ENCODE results near the gene KRAS. TPM values are rescaled to one million over a fixed set of nuclear protein-coding genes. Genes with fewer than 3 reads are reported as not detected.

KRAS gene
- total RNA-seq, 2 donors from 2014 or later: 18.6 to 20.2 TPM

DNA sequence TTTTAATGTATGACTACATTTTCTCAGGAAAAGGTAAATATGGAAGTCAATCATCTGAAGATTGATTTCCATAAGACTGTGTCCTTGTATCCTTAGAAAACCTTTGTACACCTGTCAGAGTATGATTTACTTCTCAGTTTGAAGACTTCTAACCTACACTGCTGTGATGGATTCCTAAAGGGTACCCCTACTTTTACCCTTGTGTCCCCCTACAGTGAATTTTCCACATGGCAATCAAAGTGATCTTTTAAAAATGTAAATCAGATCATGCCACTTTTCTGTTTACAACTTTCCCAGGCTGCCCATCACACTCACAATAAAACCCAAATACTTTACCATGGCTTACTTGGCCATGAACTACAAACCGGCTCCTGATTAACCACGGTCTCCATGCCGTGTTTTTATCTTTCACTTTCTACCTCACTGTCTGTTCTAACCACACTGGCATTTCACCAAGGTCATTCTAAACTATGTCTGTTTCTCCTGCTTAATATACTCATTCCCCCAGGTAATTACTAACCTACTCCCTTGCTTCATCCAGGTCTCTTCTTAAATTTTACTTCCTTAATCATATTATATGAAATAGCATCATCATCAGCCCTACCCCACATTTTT lies 63.8 kb downstream of the KRAS start:
- peak overlapping the region; percentile 36 to 85 for H3K27ac Mint-ChIP-seq
- H3K9me3 Mint-ChIP-seq: no peaks in the 10 kb centered on the region
- no peak for DNase-seq (ENCODE audit: low spot score in 2 of 2)
- peak; percentile 71 to 91 for ATAC-seq
- H3K36me3 Mint-ChIP-seq: no peaks in the 10 kb centered on the region

DNA sequence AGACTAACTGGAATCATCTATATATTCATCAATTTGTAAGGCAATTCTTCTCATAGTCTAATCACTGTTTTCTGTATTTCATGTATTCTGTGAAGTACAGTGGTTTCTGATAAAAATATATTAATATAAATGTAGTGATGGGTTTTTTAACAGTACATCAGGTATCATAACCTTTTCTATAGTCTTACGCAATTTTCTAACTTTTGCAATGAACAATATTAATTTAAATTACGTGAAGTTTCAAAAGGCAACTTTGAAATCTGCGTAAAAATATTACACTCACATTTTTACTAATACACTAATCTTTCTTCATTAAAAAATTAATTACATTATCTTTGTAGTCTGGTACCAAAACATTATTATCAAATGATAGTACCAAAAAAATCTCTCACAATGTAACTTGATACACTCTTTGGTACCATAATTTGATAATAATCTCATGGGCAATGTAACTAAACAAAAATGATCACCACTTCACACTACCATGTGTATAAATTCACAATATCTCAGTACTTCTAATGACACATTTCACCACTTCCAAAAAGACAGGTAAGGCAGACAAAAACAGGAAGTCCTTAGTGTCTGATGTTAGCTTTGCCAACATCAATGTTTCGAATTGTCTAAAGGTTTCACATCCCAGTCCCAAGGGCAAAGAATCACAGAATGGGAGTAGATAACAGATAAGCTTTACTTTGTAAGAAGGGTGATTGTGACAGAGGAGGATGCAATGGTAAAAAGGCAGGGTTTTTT lies 64.5 kb downstream of the KRAS start:
- Mint-ChIP-seq H3K36me3 (no peaks in the 10 kb centered on the region), H3K27ac (peak overlapping the region; percentile 4 to 85), H3K9me3 (no peaks in the 10 kb centered on the region)
- DNase-seq (ENCODE audit: low spot score in 2 of 2): no peak
- ATAC-seq: peak; percentile 62 to 76

DNA sequence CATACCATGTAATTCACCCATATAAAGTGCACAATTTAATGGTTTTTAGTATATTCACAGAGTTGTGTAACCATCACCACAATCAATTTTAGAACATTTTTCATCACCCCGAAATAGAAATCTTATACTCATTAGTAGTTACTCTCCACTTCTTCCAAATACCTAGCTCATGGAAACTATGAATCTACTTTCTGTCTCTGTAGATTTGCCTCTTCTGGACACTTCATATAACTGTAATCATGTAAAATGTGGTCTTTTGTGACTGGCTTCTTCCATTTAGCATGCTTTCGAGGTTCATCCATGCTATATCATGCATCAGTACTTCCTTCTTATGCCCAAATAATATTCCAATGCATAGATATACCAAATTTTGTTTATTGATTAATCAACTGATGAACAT lies 66.6 kb downstream of the KRAS start:
- H3K9me3 Mint-ChIP-seq: no peaks in the 10 kb centered on the region
- no peak for DNase-seq (ENCODE audit: low spot score in 2 of 2)
- ATAC-seq: peak; percentile 14 to 39
- no peak overlapping the region for H3K27ac Mint-ChIP-seq
- H3K36me3 Mint-ChIP-seq: no peaks in the 10 kb centered on the region

DNA sequence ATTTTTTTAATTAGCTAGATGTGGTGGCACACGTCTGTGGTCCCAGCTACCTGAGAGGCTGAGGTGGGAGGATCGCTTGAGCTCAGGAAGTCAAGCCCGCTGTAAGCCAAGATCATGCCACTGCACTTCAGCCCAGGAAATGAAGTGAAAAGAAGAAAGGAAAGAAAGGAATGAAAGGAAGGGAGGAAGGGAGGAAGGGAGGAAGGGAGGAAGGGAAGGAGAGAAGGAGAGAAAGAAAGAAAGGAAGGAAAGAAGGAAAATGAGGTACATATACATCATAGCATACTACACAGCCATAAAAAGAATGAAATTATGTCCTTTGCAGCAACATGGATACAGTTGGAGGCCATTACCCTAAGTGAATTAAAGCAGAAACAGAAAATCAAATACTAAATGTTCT lies 68.0 kb downstream of the KRAS start:
- H3K27ac Mint-ChIP-seq: no peak overlapping the region
- no peaks in the 10 kb centered on the region for H3K36me3 Mint-ChIP-seq
- no peak for DNase-seq (ENCODE audit: low spot score in 2 of 2)

DNA sequence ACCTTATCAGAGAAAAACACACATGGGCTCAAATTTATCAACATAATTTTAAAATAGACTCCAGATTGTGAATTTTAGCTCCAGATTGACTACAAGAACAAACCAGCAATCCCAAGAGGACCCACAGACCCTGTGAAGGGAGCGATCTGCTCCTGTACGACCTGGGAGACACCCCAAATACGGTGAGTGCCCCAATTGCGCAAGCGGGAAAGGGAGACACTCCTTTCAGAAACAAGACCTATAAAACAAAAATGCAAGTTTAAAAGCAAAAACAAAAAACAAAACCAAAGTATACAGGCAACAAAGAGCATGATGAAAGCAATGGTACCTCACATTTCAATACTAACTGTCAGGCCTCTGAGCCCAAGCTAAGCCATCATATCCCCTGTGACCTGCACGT lies 87.9 kb downstream of the KRAS start:
- DNase-seq (ENCODE audit: low spot score in 2 of 2) (no peak), ATAC-seq (no peak)
- H3K36me3 Mint-ChIP-seq: no peaks in the 10 kb centered on the region
- H3K9me3 Mint-ChIP-seq: no peaks in the 10 kb centered on the region
- no peak overlapping the region for H3K27ac Mint-ChIP-seq

More for the DNA sequence above, 68.0 kb downstream of the KRAS start:
- no peak for ATAC-seq
- H3K9me3 Mint-ChIP-seq: no peaks in the 10 kb centered on the region

DNA sequence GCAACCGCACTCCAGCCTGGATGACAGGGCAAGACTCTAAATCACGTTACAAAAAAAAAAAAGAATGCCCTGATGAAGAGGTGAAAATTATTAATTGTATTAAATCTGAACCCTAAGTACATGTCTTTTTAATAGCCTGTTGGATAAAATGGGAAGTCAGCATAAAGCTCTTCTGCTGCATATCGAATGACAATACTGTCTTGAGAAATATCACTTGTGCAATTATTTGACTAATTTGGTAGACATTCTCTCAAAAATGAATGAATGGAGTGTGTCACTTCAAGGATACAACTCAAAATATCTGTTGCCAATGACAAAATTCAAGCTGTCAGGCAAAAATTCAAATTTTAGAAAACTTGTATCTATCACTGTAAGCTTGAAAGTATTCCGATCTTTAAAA lies 94.7 kb downstream of the KRAS start:
- no peak for ATAC-seq
- no peak for DNase-seq (ENCODE audit: low spot score in 2 of 2)
- no peaks in the 10 kb centered on the region for H3K9me3 Mint-ChIP-seq
- H3K27ac Mint-ChIP-seq: no peak overlapping the region
- H3K36me3 Mint-ChIP-seq: no peaks in the 10 kb centered on the region

DNA sequence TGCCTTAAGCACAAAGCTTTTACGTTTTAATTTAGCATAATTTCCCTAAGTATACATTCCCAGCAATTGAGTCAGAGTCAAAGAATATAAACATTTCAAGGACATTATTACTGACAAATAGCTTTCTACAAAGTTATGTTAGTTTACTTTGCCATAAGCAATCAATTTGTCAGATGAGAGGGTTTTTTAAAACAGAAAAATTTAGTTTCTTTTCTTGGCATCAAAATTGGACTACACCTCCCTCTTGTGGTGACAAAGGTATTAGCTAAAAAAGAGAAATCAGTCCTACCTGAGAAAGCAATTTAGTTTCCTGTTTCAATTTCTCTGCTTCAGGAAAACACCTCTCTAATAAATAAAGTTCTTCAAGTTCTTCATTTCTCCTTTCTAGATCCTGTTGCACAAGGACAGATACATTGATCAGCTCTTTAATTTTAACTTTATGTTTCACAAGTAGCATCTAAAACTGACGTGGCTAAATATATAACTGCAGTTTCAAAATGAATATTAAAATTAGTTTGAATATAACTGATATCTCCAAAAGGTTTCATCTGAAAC lies 95.6 kb downstream of the KRAS start:
- H3K27ac Mint-ChIP-seq: peak overlapping the region in 1 of 2 donors; percentile 34
- H3K9me3 Mint-ChIP-seq: no peaks in the 10 kb centered on the region
- no peak for ATAC-seq
- DNase-seq (ENCODE audit: low spot score in 2 of 2): no peak
- no peaks in the 10 kb centered on the region for H3K36me3 Mint-ChIP-seq

Other genes starting within 250 kb of the KRAS start
- gene DNAI7, start 55.8 kb downstream of the KRAS start, total RNA-seq: under 1 TPM in 1 of 2 donors, not detected in 1; 0.35 TPM
- 10 to 100 TPM; 10.6 to 15.6 TPM for gene ETFRF1, start 55.7 kb downstream of the KRAS start, total RNA-seq

Measured in activated naive CD4-positive, alpha-beta T cell treated with anti-CD3 and anti-CD28 coated beads, Interleukin-2, amount 50 U/mL, for 72 hours (primary cell).